Stimulated activated CD4-positive, alpha-beta T cell treated with anti-CD3 and anti-CD28 coated beads, Interleukin-4, amount 100 ng/mL, for 4 hours (primary cell): Measurements from ENCODE around the gene COX5B.
"Not testable (repeated sequence)": the region's sequence is repeated elsewhere in the genome, so short reads cannot be mapped to it uniquely, and the experiment has no call there.

Experiments used
- DNase-seq, 2 experiments: peaks; one replicate each; pipeline ENCODE4 v3.0.0-alpha.2; 2020

COX5B gene

GRCh38 chr2:97654791-97655190 lies 8.9 kb downstream of the COX5B start:
- DNase-seq: no peak

- no peak for DNase-seq
Measured at GRCh38 chr2:97656129-97656755, 10.4 kb downstream of the COX5B start.

GRCh38 chr2:97656905-97657587 lies 11.2 kb downstream of the COX5B start:
- DNase-seq: no peak

- no peak for DNase-seq
Measured at GRCh38 chr2:97657986-97658690, 12.3 kb downstream of the COX5B start.

- no peak for DNase-seq
Measured at GRCh38 chr2:97658691-97659157, 12.9 kb downstream of the COX5B start.

- no peak for DNase-seq
Measured at GRCh38 chr2:97659256-97660043, 13.6 kb downstream of the COX5B start.

GRCh38 chr2:97660044-97660774 lies 14.3 kb downstream of the COX5B start:
- DNase-seq: no peak

- no peak for DNase-seq
Measured at GRCh38 chr2:97660775-97661389, 15.0 kb downstream of the COX5B start.

GRCh38 chr2:97661927-97662326 lies 16.1 kb downstream of the COX5B start:
- no peak for DNase-seq

- no peak for DNase-seq
Measured at GRCh38 chr2:97662386-97662894, 16.6 kb downstream of the COX5B start.

- peak; percentile 72 to 89 for DNase-seq
Measured at GRCh38 chr2:97662895-97663625, 17.2 kb downstream of the COX5B start.

GRCh38 chr2:97663626-97663961 lies 17.7 kb downstream of the COX5B start:
- no peak for DNase-seq

- DNase-seq: peak; percentile 96 to 98
Measured at GRCh38 chr2:97663962-97664635, 18.2 kb downstream of the COX5B start, which contains the start of gene ACTR1B. Gene ACTR1B (minus strand): TSS chr2:97664044. CDS start chr2:97663890, 154 bp downstream.

- DNase-seq: no peak
Measured at GRCh38 chr2:97664636-97664970, 18.7 kb downstream of the COX5B start.

- no peak for DNase-seq
Measured at GRCh38 chr2:97669448-97669847, 23.6 kb downstream of the COX5B start, which contains the start of gene C2orf92. Gene C2orf92 (plus strand): TSS chr2:97669713. CDS start chr2:97669789, 76 bp downstream.

- DNase-seq: no peak
Measured at GRCh38 chr2:97670471-97670870, 24.6 kb downstream of the COX5B start.

- no peak for DNase-seq
Measured at GRCh38 chr2:97671526-97671925, 25.7 kb downstream of the COX5B start.

GRCh38 chr2:97672606-97673140 lies 26.8 kb downstream of the COX5B start:
- DNase-seq: not testable (repeated sequence)

- peak in 1 of 2 experiments; percentile 10 for DNase-seq
Measured at GRCh38 chr2:97673182-97673914, 27.5 kb downstream of the COX5B start.
